Measurements from ENCODE around the gene COL6A2. TPM values are rescaled to one million over a fixed set of nuclear protein-coding genes. Genes with fewer than 3 reads are reported as not detected.

Gene COL6A2
- total RNA-seq, 1 experiment from 2014 or later = 111 TPM

GRCh38 chr21:46155514-46156377 is 57.8 kb downstream of the COL6A2 start, which contains the start of gene FTCD:
FTCD (minus strand) TSS chr21:46155579; CDS start chr21:46155523, 56 bp downstream.
- TF ChIP-seq MYBL2 (CRISPR knock-in tag; IDR thresholded peaks at IDR 0.05) (no peak), USF2 (CRISPR knock-in tag; IDR thresholded peaks at IDR 0.05) (no peak), SMAD4 (CRISPR knock-in tag; IDR thresholded peaks at IDR 0.05) (no peak), TCF7 (CRISPR knock-in tag; IDR thresholded peaks at IDR 0.05; ENCODE audit: low read depth) (no peak), E2F5 (CRISPR knock-in tag; IDR thresholded peaks at IDR 0.05) (no peak), FOXJ3 (CRISPR knock-in tag; IDR thresholded peaks at IDR 0.05; ENCODE audit: borderline replicate concordance) (no peak), CTCF (IDR thresholded peaks at IDR 0.05) (no peak), ATF6 (CRISPR knock-in tag; IDR thresholded peaks at IDR 0.05) (no peak), MXD4 (CRISPR knock-in tag; IDR thresholded peaks at IDR 0.05; ENCODE audit: borderline replicate concordance) (no peak), ATF1 (CRISPR knock-in tag; IDR thresholded peaks at IDR 0.05) (no peak), ERG (CRISPR knock-in tag; IDR thresholded peaks at IDR 0.05) (no peak), SP1 (CRISPR knock-in tag; conservative IDR thresholded peaks at IDR 0.05) (no peak), ZNF219 (CRISPR knock-in tag; IDR thresholded peaks at IDR 0.05; ENCODE audit: borderline replicate concordance) (no peak), ZBTB43 (CRISPR knock-in tag; IDR thresholded peaks at IDR 0.05) (no peak), OVOL2 (CRISPR knock-in tag; IDR thresholded peaks at IDR 0.05; ENCODE audit: borderline replicate concordance) (no peak)
- Mint-ChIP-seq H3K9me3 (no peaks in the 10 kb centered on the region), H3K27me3 (ENCODE audit: low read depth) (no peaks in the 10 kb centered on the region), H3K4me3 (no peak within 1 kb of the TSS), H3K27ac (no peak within 1 kb of the TSS), H3K36me3 (no peaks in the 10 kb centered on the region), H3K4me1 (peaks cover 9% of the 10 kb centered on the region)
- DNase-seq (ENCODE audit: low spot score) (no peak), ATAC-seq (no peak)
- CTCF ChIA-PET = interaction anchor here (0.9 kb wide), 1 partner anchor 12 kb away, joined by 5 read pairs; no protein-coding TSS in a partner anchor
- POLR2A ChIA-PET = no interaction called here

GRCh38 chr21:46156378-46156645 is 58.4 kb downstream of the COL6A2 start:
- Mint-ChIP-seq H3K4me3 (no peak overlapping the region), H3K36me3 (no peaks in the 10 kb centered on the region), H3K27me3 (ENCODE audit: low read depth) (no peaks in the 10 kb centered on the region), H3K27ac (no peak overlapping the region), H3K4me1 (peaks cover 7% of the 10 kb centered on the region), H3K9me3 (no peaks in the 10 kb centered on the region)
- ATAC-seq (no peak), DNase-seq (ENCODE audit: low spot score) (no peak)
- ChIA-PET POLR2A (no interaction called here), CTCF (no interaction called here)
- TF ChIP-seq PRDM15 (CRISPR knock-in tag; IDR thresholded peaks at IDR 0.05) (no peak), USF2 (CRISPR knock-in tag; IDR thresholded peaks at IDR 0.05) (no peak), E2F4 (CRISPR knock-in tag; IDR thresholded peaks at IDR 0.05; ENCODE audit: borderline replicate concordance, low read depth) (no peak), FOXJ3 (CRISPR knock-in tag; IDR thresholded peaks at IDR 0.05; ENCODE audit: borderline replicate concordance) (no peak), ZNF232 (CRISPR knock-in tag; IDR thresholded peaks at IDR 0.05) (no peak)
